ENCODE data around the gene KRT4. TPM values are rescaled to one million over a fixed set of nuclear protein-coding genes. Genes with fewer than 3 reads are reported as not detected.

The KRT4 gene
- total and polyA plus RNA-seq, 2 experiments from 2014 or later: 4.2 to 8.7 TPM

DNA sequence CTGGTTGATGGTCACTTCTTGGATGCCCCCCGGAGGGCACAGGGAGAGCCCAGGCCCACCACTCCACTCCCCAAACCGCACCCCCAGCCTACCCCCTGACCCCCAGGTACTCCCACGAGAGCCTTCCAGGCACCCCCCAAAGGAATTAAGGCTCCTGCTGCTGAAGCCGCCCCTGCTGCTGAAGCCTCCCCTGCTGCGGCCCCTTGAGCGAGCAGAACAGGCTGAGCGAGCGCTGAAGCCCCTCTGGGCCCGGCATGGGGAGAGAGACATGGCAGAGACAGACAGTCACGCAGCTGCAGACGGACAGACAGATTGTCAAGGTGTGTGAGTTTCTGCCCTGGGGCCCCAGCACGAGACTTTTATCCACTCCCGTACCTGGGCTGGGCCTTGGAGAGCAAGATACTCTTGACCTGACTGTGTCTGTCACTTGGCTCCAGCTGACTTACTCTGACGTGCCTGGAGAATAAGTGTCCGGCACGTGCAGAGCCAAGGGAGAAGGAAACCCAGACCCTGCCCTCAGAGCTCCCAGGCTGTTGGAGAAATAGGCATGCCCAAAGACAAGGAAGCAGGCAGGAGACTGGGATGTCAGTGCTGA is 34.8 kb upstream of the KRT4 start, which contains the start of gene KRT78:
TSS of gene KRT78 (minus strand) at position 334 of the 595 bp plus-strand sequence. CDS start at position 270, 64 bp downstream.
- no peak for DNase-seq (ENCODE audit: low spot score)
- H3K36me3 ChIP-seq (replicated peaks; ENCODE audit: insufficient read depth, low read depth): no peaks in the 10 kb centered on the region
- H3K9me3 ChIP-seq (ENCODE audit: low read depth): no peaks in the 10 kb centered on the region
- H3K79me2 ChIP-seq: no peaks in the 10 kb centered on the region
- no peaks in the 10 kb centered on the region for H4K20me1 ChIP-seq (ENCODE audit: insufficient read depth, poor library complexity, severe bottlenecking)
- H3K4me2 ChIP-seq: no peak within 1 kb of the TSS
- no peak within 1 kb of the TSS for H3K27ac ChIP-seq
- H3K4me1 ChIP-seq (ENCODE audit: insufficient read depth): no peaks in the 10 kb centered on the region
- H2AFZ ChIP-seq: no peak within 1 kb of the TSS
- peaks cover 8% of the 10 kb centered on the region for H3K27me3 ChIP-seq
- H3K4me3 ChIP-seq: no peak within 1 kb of the TSS
- WGBS (ENCODE audit: low lambda C conversion rate, missing lambda C conversion rate): 84% methylated on average over 15 of the region's 16 CpGs
- no peaks in the 10 kb centered on the region for H3K9me2 ChIP-seq (replicated peaks; ENCODE audit: insufficient read depth)
- TF ChIP-seq EZH2 (IDR thresholded peaks at IDR 0.05; ENCODE audit: borderline replicate concordance) (no peak), EZH2phosphoT487 (IDR thresholded peaks at IDR 0.05; ENCODE audit: low read depth, severe bottlenecking, unreplicated experiment) (no peak)
- TF ChIP-seq, protein P1, sequence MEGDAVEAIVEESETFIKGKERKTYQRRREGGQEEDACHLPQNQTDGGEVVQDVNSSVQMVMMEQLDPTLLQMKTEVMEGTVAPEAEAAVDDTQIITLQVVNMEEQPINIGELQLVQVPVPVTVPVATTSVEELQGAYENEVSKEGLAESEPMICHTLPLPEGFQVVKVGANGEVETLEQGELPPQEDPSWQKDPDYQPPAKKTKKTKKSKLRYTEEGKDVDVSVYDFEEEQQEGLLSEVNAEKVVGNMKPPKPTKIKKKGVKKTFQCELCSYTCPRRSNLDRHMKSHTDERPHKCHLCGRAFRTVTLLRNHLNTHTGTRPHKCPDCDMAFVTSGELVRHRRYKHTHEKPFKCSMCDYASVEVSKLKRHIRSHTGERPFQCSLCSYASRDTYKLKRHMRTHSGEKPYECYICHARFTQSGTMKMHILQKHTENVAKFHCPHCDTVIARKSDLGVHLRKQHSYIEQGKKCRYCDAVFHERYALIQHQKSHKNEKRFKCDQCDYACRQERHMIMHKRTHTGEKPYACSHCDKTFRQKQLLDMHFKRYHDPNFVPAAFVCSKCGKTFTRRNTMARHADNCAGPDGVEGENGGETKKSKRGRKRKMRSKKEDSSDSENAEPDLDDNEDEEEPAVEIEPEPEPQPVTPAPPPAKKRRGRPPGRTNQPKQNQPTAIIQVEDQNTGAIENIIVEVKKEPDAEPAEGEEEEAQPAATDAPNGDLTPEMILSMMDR (IDR thresholded peaks at IDR 0.05; ENCODE audit: poor library complexity): no peak

DNA sequence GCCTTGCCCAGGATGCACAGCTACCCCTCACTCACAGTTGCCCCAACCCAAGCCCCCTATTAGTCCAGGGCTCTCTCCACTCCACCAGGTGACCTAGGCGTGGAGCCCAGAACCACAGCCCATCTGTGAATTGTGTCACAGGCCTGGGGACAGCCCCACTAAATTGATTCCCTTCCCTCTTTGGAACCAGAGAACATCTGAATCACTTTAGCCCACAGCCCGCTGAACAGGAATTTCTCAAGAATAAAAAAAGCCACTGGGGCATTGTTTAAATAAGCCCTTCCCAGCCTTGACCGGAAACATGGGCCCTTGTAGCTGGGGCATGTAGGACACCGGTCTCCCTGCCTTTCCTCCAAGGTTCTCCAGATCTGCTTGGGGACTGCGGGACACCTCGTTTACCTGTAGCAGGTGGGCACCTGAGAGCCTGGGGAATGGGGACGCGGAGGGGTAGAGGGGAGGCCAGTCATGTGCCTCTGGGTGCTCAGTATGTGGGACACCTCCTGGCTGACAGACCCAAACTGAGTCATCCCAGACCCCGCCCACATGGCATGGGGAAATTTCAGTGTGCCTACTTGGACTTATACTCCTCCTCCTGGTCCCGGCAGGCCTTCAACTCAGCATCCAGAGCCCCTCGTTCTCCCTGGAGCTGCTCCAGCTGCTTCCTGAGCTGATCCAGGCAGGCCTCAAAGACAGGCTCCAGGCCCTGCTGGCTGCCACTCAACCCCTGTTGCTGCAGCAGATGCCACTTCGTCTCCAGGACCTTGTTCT is 33.6 kb upstream of the KRT4 start:
- Histone ChIP-seq H4K20me1 (ENCODE audit: insufficient read depth, poor library complexity, severe bottlenecking) (no peaks in the 10 kb centered on the region), H2AFZ (no peak overlapping the region)
- no peak for DNase-seq (ENCODE audit: low spot score)

DNA sequence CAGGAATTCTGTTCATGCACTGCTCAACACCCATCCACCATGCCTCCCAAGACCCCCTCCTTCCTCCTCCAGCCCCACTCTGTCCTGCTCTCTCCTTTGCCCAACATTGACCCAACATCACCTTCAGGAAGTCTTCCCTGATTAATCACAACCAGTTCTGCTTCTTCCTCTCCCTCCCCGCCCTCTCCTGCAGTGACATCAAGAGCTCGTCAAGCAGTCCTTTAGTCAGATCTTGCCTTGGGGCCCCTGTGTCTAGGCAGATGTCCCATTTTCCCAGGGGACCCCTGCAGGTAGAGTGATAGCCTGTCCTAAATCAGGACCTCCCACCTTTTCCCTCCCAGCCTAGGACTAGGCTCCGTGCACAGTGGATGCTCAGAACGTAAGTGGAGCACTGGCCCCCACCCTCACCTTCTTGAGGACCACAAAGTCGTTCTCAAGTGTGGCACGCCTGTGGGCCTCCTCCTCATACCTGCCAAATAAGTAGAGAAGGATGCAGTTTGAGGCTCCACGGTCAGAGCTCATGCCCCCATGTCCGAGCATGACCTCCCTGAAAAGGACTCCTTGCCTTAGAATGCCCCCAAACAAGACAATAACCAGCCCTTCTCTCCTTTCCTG is 32.5 kb upstream of the KRT4 start:
- 84% methylated on average over 8 of the region's 8 CpGs for WGBS (ENCODE audit: low lambda C conversion rate, missing lambda C conversion rate)
- no peaks in the 10 kb centered on the region for H3K9me2 ChIP-seq (replicated peaks; ENCODE audit: insufficient read depth)
- no peak for DNase-seq (ENCODE audit: low spot score)
- TF ChIP-seq, protein P1 (IDR thresholded peaks at IDR 0.05; ENCODE audit: poor library complexity): no peak
- TF ChIP-seq EZH2phosphoT487 (IDR thresholded peaks at IDR 0.05; ENCODE audit: low read depth, severe bottlenecking, unreplicated experiment) (no peak), EZH2 (IDR thresholded peaks at IDR 0.05; ENCODE audit: borderline replicate concordance) (no peak)
- no peaks in the 10 kb centered on the region for H3K9me3 ChIP-seq (ENCODE audit: low read depth)
- H3K4me2 ChIP-seq: no peak overlapping the region
- H3K36me3 ChIP-seq (replicated peaks; ENCODE audit: insufficient read depth, low read depth): no peaks in the 10 kb centered on the region
- H4K20me1 ChIP-seq (ENCODE audit: insufficient read depth, poor library complexity, severe bottlenecking): no peaks in the 10 kb centered on the region
- H3K4me3 ChIP-seq: no peak overlapping the region
- H3K27ac ChIP-seq: no peak overlapping the region
- H2AFZ ChIP-seq: no peak overlapping the region
- H3K4me1 ChIP-seq (ENCODE audit: insufficient read depth): no peaks in the 10 kb centered on the region
- H3K27me3 ChIP-seq: no peaks in the 10 kb centered on the region
- no peaks in the 10 kb centered on the region for H3K79me2 ChIP-seq

More for the DNA sequence above, 33.6 kb upstream of the KRT4 start:
- H3K27ac ChIP-seq: no peak overlapping the region
- no peaks in the 10 kb centered on the region for H3K9me3 ChIP-seq (ENCODE audit: low read depth)
- H3K9me2 ChIP-seq (replicated peaks; ENCODE audit: insufficient read depth): no peaks in the 10 kb centered on the region
- no peaks in the 10 kb centered on the region for H3K79me2 ChIP-seq
- H3K4me2 ChIP-seq: no peak overlapping the region
- H3K4me1 ChIP-seq (ENCODE audit: insufficient read depth): no peaks in the 10 kb centered on the region
- TF ChIP-seq EZH2 (IDR thresholded peaks at IDR 0.05; ENCODE audit: borderline replicate concordance) (no peak), EZH2phosphoT487 (IDR thresholded peaks at IDR 0.05; ENCODE audit: low read depth, severe bottlenecking, unreplicated experiment) (no peak)
- TF ChIP-seq, protein P1 (IDR thresholded peaks at IDR 0.05; ENCODE audit: poor library complexity): no peak
- peaks cover 3% of the 10 kb centered on the region for H3K27me3 ChIP-seq
- no peaks in the 10 kb centered on the region for H3K36me3 ChIP-seq (replicated peaks; ENCODE audit: insufficient read depth, low read depth)
- no peak overlapping the region for H3K4me3 ChIP-seq
- 85% methylated on average over 12 of the region's 12 CpGs for WGBS (ENCODE audit: low lambda C conversion rate, missing lambda C conversion rate)
